ENCODE results near the gene PSTPIP2. TPM values are rescaled to one million over a fixed set of nuclear protein-coding genes. Genes with fewer than 3 reads are reported as not detected.

Gene PSTPIP2
- total RNA-seq, 2 experiments from 2014 or later = 5.9 to 6.0 TPM

- Histone ChIP-seq H3K27ac (ENCODE audit: low read depth in 1 of 2, low read length in 2 of 2) (peak overlapping the region; percentile 72 to 74), H3K27me3 (ENCODE audit: control insufficient read depth in 1 of 2, insufficient read depth in 2 of 2, low read length in 2 of 2) (no peaks in the 10 kb centered on the region), H3K9me3 (ENCODE audit: control insufficient read depth in 1 of 2, insufficient read depth in 1 of 2, low read length in 2 of 2) (no peaks in the 10 kb centered on the region), H3K4me1 (ENCODE audit: insufficient read depth, low read length) (peaks cover 36% of the 10 kb centered on the region), H3K36me3 (ENCODE audit: insufficient read depth, low read length) (peaks cover 16% of the 10 kb centered on the region), H3K4me3 (ENCODE audit: low read length) (peak overlapping the region; percentile 82)
- no peaks in the 10 kb centered on the region for H3K9me3 Mint-ChIP-seq
- H3K36me3 Mint-ChIP-seq (ENCODE audit: low read depth) = peaks cover 32% of the 10 kb centered on the region
- intact Hi-C loops (cut with DNase I, micrococcal nuclease) = no loop called here
- no peak for ATAC-seq (ENCODE audit: poor library complexity)
- no peak for DNase-seq
- H3K27ac Mint-ChIP-seq = peak overlapping the region; percentile 99
- no peak for TF ChIP-seq CTCF (IDR thresholded peaks at IDR 0.05)
- peaks cover 34% of the 10 kb centered on the region for H3K4me1 Mint-ChIP-seq (ENCODE audit: low read depth)
- POLR2A ChIA-PET = interaction anchor here (0.5 to 1.2 kb wide), 4 partner anchors 9 to 142 kb away, joined by 3 to 9 read pairs (median 5); a partner anchor contains a TSS
- H3K4me3 Mint-ChIP-seq = peak overlapping the region; percentile 100
- no peaks in the 10 kb centered on the region for H3K27me3 Mint-ChIP-seq
- CTCF ChIA-PET = interaction anchor here (2.3 to 2.4 kb wide), 2 partner anchors 25 to 75 kb away, joined by 13 to 14 read pairs; a partner anchor contains a TSS
Observed at GRCh38 chr18:46098616-46098933, 26.5 kb upstream of the PSTPIP2 start.

GRCh38 chr18:46097801-46098615 is 25.9 kb upstream of the PSTPIP2 start, which contains the start of gene ATP5F1A:
ATP5F1A (minus strand) TSS chr18:46098296; CDS start chr18:46098231, 65 bp downstream.
- peaks cover 37% of the 10 kb centered on the region for H3K36me3 Mint-ChIP-seq (ENCODE audit: low read depth)
- H3K4me3 Mint-ChIP-seq = peak within 1 kb of the TSS; percentile 100
- H3K27ac Mint-ChIP-seq = peak within 1 kb of the TSS; percentile 99
- Histone ChIP-seq H3K9me3 (ENCODE audit: control insufficient read depth in 1 of 2, insufficient read depth in 1 of 2, low read length in 2 of 2) (no peaks in the 10 kb centered on the region), H3K27ac (ENCODE audit: low read depth in 1 of 2, low read length in 2 of 2) (peak within 1 kb of the TSS; percentile 74 to 77), H3K4me3 (ENCODE audit: low read length) (peak within 1 kb of the TSS; percentile 82), H3K27me3 (ENCODE audit: control insufficient read depth in 1 of 2, insufficient read depth in 2 of 2, low read length in 2 of 2) (no peaks in the 10 kb centered on the region), H3K4me1 (ENCODE audit: insufficient read depth, low read length) (peaks cover 41% of the 10 kb centered on the region), H3K36me3 (ENCODE audit: insufficient read depth, low read length) (peaks cover 21% of the 10 kb centered on the region)
- ChIA-PET CTCF (interaction anchor here (0.7 to 2.4 kb wide), 5 partner anchors 9 to 76 kb away, joined by 3 to 14 read pairs (median 6); a partner anchor contains a TSS), POLR2A (interaction anchor here (0.5 to 1.2 kb wide), 5 partner anchors 9 to 141 kb away, joined by 3 to 9 read pairs (median 5); a partner anchor contains a TSS)
- ATAC-seq (ENCODE audit: poor library complexity) = peak; percentile 84
- peak; percentile 76 to 93 (median 82) for DNase-seq
- peaks cover 34% of the 10 kb centered on the region for H3K4me1 Mint-ChIP-seq (ENCODE audit: low read depth)
- intact Hi-C loops (cut with DNase I, micrococcal nuclease) = loop anchor here in 1 of 2 experiments (2.0 kb wide), 1 partner anchor 131 kb away; the partner anchor contains the start of gene EPG5
- no peaks in the 10 kb centered on the region for H3K27me3 Mint-ChIP-seq
- TF ChIP-seq CTCF (IDR thresholded peaks at IDR 0.05) = no peak
- no peaks in the 10 kb centered on the region for H3K9me3 Mint-ChIP-seq

DNA sequence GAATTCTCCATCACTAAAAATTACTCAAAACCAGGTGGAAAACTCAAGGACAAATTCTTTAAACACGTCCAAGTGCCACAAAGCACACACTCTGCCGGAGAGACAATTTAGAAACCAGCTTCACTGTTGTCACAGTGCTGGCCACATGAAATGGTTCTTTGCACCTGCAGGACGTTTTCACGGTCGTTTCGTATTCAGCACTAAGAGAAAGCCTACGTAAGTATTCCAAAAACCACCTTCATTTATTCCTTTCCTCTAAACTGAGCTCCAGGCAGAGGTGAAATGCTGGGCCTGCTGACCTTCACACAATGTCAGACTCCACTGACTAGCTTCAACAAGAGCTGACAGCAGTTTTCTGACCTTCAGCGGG is 25.4 kb upstream of the PSTPIP2 start:
- peak; percentile 19 for ATAC-seq (ENCODE audit: poor library complexity)
- H3K4me1 ChIP-seq (ENCODE audit: insufficient read depth, low read length) = peaks cover 44% of the 10 kb centered on the region

More for the DNA sequence above, 25.4 kb upstream of the PSTPIP2 start:
- Histone ChIP-seq H3K4me3 (ENCODE audit: low read length) (peak overlapping the region; percentile 82), H3K27me3 (ENCODE audit: control insufficient read depth in 1 of 2, insufficient read depth in 2 of 2, low read length in 2 of 2) (no peaks in the 10 kb centered on the region), H3K9me3 (ENCODE audit: control insufficient read depth in 1 of 2, insufficient read depth in 1 of 2, low read length in 2 of 2) (no peaks in the 10 kb centered on the region), H3K36me3 (ENCODE audit: insufficient read depth, low read length) (peaks cover 27% of the 10 kb centered on the region), H3K27ac (ENCODE audit: low read depth in 1 of 2, low read length in 2 of 2) (peak overlapping the region; percentile 74 to 77)
- Mint-ChIP-seq H3K9me3 (no peaks in the 10 kb centered on the region), H3K36me3 (ENCODE audit: low read depth) (peaks cover 43% of the 10 kb centered on the region), H3K4me1 (ENCODE audit: low read depth) (peaks cover 34% of the 10 kb centered on the region), H3K27me3 (no peaks in the 10 kb centered on the region), H3K4me3 (peak overlapping the region; percentile 100), H3K27ac (peak overlapping the region; percentile 99)
- CTCF ChIA-PET = interaction anchor here (0.7 to 2.4 kb wide), 5 partner anchors 10 to 76 kb away, joined by 3 to 14 read pairs (median 6); a partner anchor contains a TSS
- peak in 4 of 14 experiments; percentile 14 to 62 (median 46) for DNase-seq
- intact Hi-C loops (cut with DNase I, micrococcal nuclease) = loop anchor here in 1 of 2 experiments (2.0 kb wide), 1 partner anchor 131 kb away; the partner anchor contains the start of gene EPG5
- POLR2A ChIA-PET = interaction anchor here (0.6 to 1.1 kb wide), 2 partner anchors 14 to 23 kb away, joined by 3 to 5 read pairs; no protein-coding TSS in a partner anchor
- TF ChIP-seq CTCF (IDR thresholded peaks at IDR 0.05) = no peak
